Colon (tissue), 2 donors: ENCODE results near the gene KRTAP9-1.
"Not testable (repeated sequence)": the region's sequence is repeated elsewhere in the genome, so short reads cannot be mapped to it uniquely, and the experiment has no call there.

Experiments used
- FAIRE-seq: peaks from 2 replicates; lab custom pipeline; 2012; peaks lifted over from hg19 to GRCh38; lab: Jason Lieb, UNC
- donor health status: control.
- donor health status: control.

KRTAP9-1 gene

GRCh38 chr17:41189837-41190318 is at the start of gene KRTAP9-1:
KRTAP9-1 (plus strand) TSS chr17:41189887; CDS start chr17:41189887, 0 bp downstream.
- FAIRE-seq: not testable (repeated sequence)

GRCh38 chr17:41140360-41141131 is 49.1 kb upstream of the KRTAP9-1 start, which contains the start of gene KRTAP4-6:
KRTAP4-6 (minus strand) TSS chr17:41140544; CDS start chr17:41140487, 57 bp downstream.
- FAIRE-seq: no peak

- no peak for FAIRE-seq
Measured at GRCh38 chr17:41141361-41141760, 48.3 kb upstream of the KRTAP9-1 start.

GRCh38 chr17:41144846-41145245 is 44.8 kb upstream of the KRTAP9-1 start:
- FAIRE-seq: no peak

- no peak for FAIRE-seq
Measured at GRCh38 chr17:41145261-41145660, 44.4 kb upstream of the KRTAP9-1 start.

GRCh38 chr17:41147531-41148204 is 42.0 kb upstream of the KRTAP9-1 start:
- no peak for FAIRE-seq

GRCh38 chr17:41148971-41149651 is 40.6 kb upstream of the KRTAP9-1 start:
- FAIRE-seq: not testable (repeated sequence)

- no peak for FAIRE-seq
Measured at GRCh38 chr17:41149652-41149985, 40.1 kb upstream of the KRTAP9-1 start, which contains the start of gene KRTAP4-5. KRTAP4-5 (minus strand) TSS chr17:41149825; CDS start chr17:41149767, 58 bp downstream.

- FAIRE-seq: no peak
Measured at GRCh38 chr17:41150026-41150425, 39.7 kb upstream of the KRTAP9-1 start.

GRCh38 chr17:41151525-41151924 is 38.2 kb upstream of the KRTAP9-1 start:
- FAIRE-seq: no peak

GRCh38 chr17:41153856-41154255 is 35.8 kb upstream of the KRTAP9-1 start:
- no peak for FAIRE-seq

- FAIRE-seq: not testable (repeated sequence)
Measured at GRCh38 chr17:41160190-41160589, 29.5 kb upstream of the KRTAP9-1 start.

GRCh38 chr17:41160648-41161047 is 29.0 kb upstream of the KRTAP9-1 start, which contains the start of gene KRTAP4-4:
KRTAP4-4 (minus strand) TSS chr17:41160748; CDS start chr17:41160691, 57 bp downstream.
- no peak for FAIRE-seq

GRCh38 chr17:41163828-41164227 is 25.9 kb upstream of the KRTAP9-1 start:
- no peak for FAIRE-seq

GRCh38 chr17:41167561-41167960 is 22.1 kb upstream of the KRTAP9-1 start:
- FAIRE-seq: no peak

GRCh38 chr17:41168121-41168520 is 21.6 kb upstream of the KRTAP9-1 start, which contains the start of gene KRTAP4-3:
KRTAP4-3 (minus strand) TSS chr17:41168221; CDS start chr17:41168172, 49 bp downstream.
- no peak for FAIRE-seq

- FAIRE-seq: no peak
Measured at GRCh38 chr17:41171886-41172285, 17.8 kb upstream of the KRTAP9-1 start.

GRCh38 chr17:41176744-41177387 is 12.8 kb upstream of the KRTAP9-1 start:
- FAIRE-seq: no peak

GRCh38 chr17:41177727-41178271 is 11.9 kb upstream of the KRTAP9-1 start, which contains the start of gene KRTAP4-2:
KRTAP4-2 (minus strand) TSS chr17:41178221; CDS start chr17:41178164, 57 bp downstream.
- FAIRE-seq: no peak

GRCh38 chr17:41178341-41178740 is 11.3 kb upstream of the KRTAP9-1 start:
- no peak for FAIRE-seq

GRCh38 chr17:41178843-41179616 is 10.7 kb upstream of the KRTAP9-1 start:
- FAIRE-seq: no peak
